HEK293 (cell line): ENCODE results near the gene CA5B.
A peak's percentile ranks its signal among the peaks of the same experiment; 100 is the strongest.

ENCODE experiments used
- CTCF ChIA-PET: fragments of 350-600 bp; formaldehyde crosslinking; extraction: SDS; loops from one replicate; lab custom pipeline; 2021; ENCODE audit warnings: antibody characterized with exemption; lab: Yijun Ruan, JAX
- POLR2A ChIA-PET: fragments of 300-600 bp; formaldehyde crosslinking; extraction: SDS; loops from one replicate; lab custom pipeline; 2020; ENCODE audit warnings: antibody characterized with exemption, inconsistent platforms; lab: Yijun Ruan, JAX
- H3K27ac ChIP-seq: fragments of 200-500 bp; sonication (Bioruptor generic); 2 replicates; pipeline ENCODE4 v1.5.1; 2014; ENCODE audit warnings: low read depth, low read length, control low read depth, inconsistent platforms; ENCODE audit errors: extremely low read depth
- H3K36me3 ChIP-seq, 2 experiments: fragments of 200-500 bp in 1 of 2; sonication (Bioruptor generic) in 1 of 2; 1 replicate in 1 of 2; 2 replicates in 1 of 2; pipeline ENCODE4 v1.5.1; 2014 to 2017; ENCODE audit warnings: inconsistent platforms in 2 of 2, low read length in 2 of 2; ENCODE audit not compliant: control insufficient read depth in 2 of 2, insufficient read depth in 1 of 2
- H3K4me1 ChIP-seq: fragments of 200-500 bp; sonication (Bioruptor generic); 2 replicates; pipeline ENCODE4 v1.5.1; 2014; ENCODE audit warnings: mild to moderate bottlenecking, low read length, inconsistent platforms; ENCODE audit not compliant: control insufficient read depth, insufficient read depth
- H3K4me3 ChIP-seq: 2 replicates; pipeline ENCODE4 v1.5.1; 2011; ENCODE audit warnings: low read depth, mild to moderate bottlenecking, control low read depth, low read length, moderate library complexity
- H3K9me3 ChIP-seq: fragments of 200-500 bp; sonication (Bioruptor generic); 2 replicates; pipeline ENCODE4 v1.5.1; 2014; ENCODE audit warnings: low read depth, low read length, inconsistent platforms; ENCODE audit not compliant: control insufficient read depth, insufficient read depth
- EGR2 ChIP-seq: fragments of 450-650 bp; formaldehyde crosslinking; IDR thresholded peaks from 2 replicates; pipeline ENCODE4 v1.5.1; 2016; ENCODE audit warnings: low read depth, missing biosample characterization, missing genetic modification characterization
- FEZF1 ChIP-seq: fragments of 450-650 bp; formaldehyde crosslinking; IDR thresholded peaks from 2 replicates; pipeline ENCODE4 v1.5.1; 2016; ENCODE audit warnings: missing biosample characterization, missing genetic modification characterization
- IKZF3 ChIP-seq: fragments of 450-650 bp; IDR thresholded peaks from 2 replicates; pipeline ENCODE4 v1.5.0; 2018; ENCODE audit warnings: missing biosample characterization, mild to moderate bottlenecking, missing genetic modification characterization, moderate library complexity
- MEIS1 ChIP-seq: sonication (generic); formaldehyde crosslinking; IDR thresholded peaks from 2 replicates; pipeline ENCODE4 v1.8.1; 2022; ENCODE audit warnings: missing genetic modification reagents, mild to moderate bottlenecking, borderline replicate concordance
- RBAK ChIP-seq: fragments of 450-650 bp; formaldehyde crosslinking; IDR thresholded peaks from 2 replicates; pipeline ENCODE4 v1.5.1; 2016; ENCODE audit warnings: missing biosample characterization, missing genetic modification characterization
- REPIN1 ChIP-seq: fragments of 450-650 bp; formaldehyde crosslinking; IDR thresholded peaks from 2 replicates; pipeline ENCODE4 v1.5.1; 2017; ENCODE audit warnings: missing biosample characterization, missing genetic modification characterization, low read depth
- ZBTB1 ChIP-seq: fragments of 450-650 bp; formaldehyde crosslinking; IDR thresholded peaks from 2 replicates; pipeline ENCODE4 v1.5.1; 2016; ENCODE audit warnings: missing biosample characterization, missing genetic modification characterization
- ZBTB20 ChIP-seq: fragments of 450-650 bp; formaldehyde crosslinking; IDR thresholded peaks from 2 replicates; pipeline ENCODE4 v1.5.1; 2016; ENCODE audit warnings: missing biosample characterization, missing genetic modification characterization
- ZBTB8A ChIP-seq: fragments of 450-650 bp; formaldehyde crosslinking; IDR thresholded peaks from 2 replicates; pipeline ENCODE4 v1.5.1; 2016; ENCODE audit warnings: missing biosample characterization, missing genetic modification characterization
- ZFP69B ChIP-seq: fragments of 450-650 bp; formaldehyde crosslinking; IDR thresholded peaks from 2 replicates; pipeline ENCODE4 v1.5.1; 2016; ENCODE audit warnings: missing biosample characterization, missing genetic modification characterization
- ZNF112 ChIP-seq: fragments of 450-650 bp; formaldehyde crosslinking; IDR thresholded peaks from 2 replicates; pipeline ENCODE4 v1.5.0; 2017; ENCODE audit warnings: missing biosample characterization, missing genetic modification characterization
- ZNF16 ChIP-seq: fragments of 450-650 bp; formaldehyde crosslinking; IDR thresholded peaks from 2 replicates; pipeline ENCODE4 v1.5.1; 2016; ENCODE audit warnings: low read depth, missing biosample characterization, missing genetic modification characterization
- ZNF184 ChIP-seq: fragments of 450-650 bp; IDR thresholded peaks from 2 replicates; pipeline ENCODE4 v1.5.1; 2018; ENCODE audit warnings: missing biosample characterization, mild to moderate bottlenecking, missing genetic modification characterization
- ZNF2 ChIP-seq: fragments of 450-650 bp; formaldehyde crosslinking; IDR thresholded peaks from 2 replicates; pipeline ENCODE4 v1.5.1; 2016; ENCODE audit warnings: missing biosample characterization, missing genetic modification characterization
- ZNF24 ChIP-seq: fragments of 450-650 bp; formaldehyde crosslinking; IDR thresholded peaks from 2 replicates; pipeline ENCODE4 v1.5.1; 2016; ENCODE audit warnings: missing biosample characterization, missing genetic modification characterization
- ZNF292 ChIP-seq: fragments of 450-650 bp; formaldehyde crosslinking; IDR thresholded peaks from 2 replicates; pipeline ENCODE4 v1.5.1; 2016; ENCODE audit warnings: low read depth, missing biosample characterization, missing genetic modification characterization, borderline replicate concordance
- ZNF354C ChIP-seq: fragments of 450-650 bp; formaldehyde crosslinking; IDR thresholded peaks from 2 replicates; pipeline ENCODE4 v1.5.1; 2016; ENCODE audit warnings: missing biosample characterization, missing genetic modification characterization, low read depth, borderline replicate concordance
- ZNF37A ChIP-seq: fragments of 450-650 bp; IDR thresholded peaks from 2 replicates; pipeline ENCODE4 v1.5.1; 2018; ENCODE audit warnings: missing biosample characterization, missing genetic modification characterization
- ZNF394 ChIP-seq: fragments of 450-650 bp; formaldehyde crosslinking; IDR thresholded peaks from 2 replicates; pipeline ENCODE4 v1.5.1; 2016; ENCODE audit warnings: missing biosample characterization, missing genetic modification characterization, mild to moderate bottlenecking, moderate library complexity, borderline replicate concordance
- ZNF501 ChIP-seq: fragments of 450-650 bp; formaldehyde crosslinking; IDR thresholded peaks from 2 replicates; pipeline ENCODE4 v1.5.1; 2016; ENCODE audit warnings: missing biosample characterization, missing genetic modification characterization
- ZNF529 ChIP-seq: fragments of 450-650 bp; formaldehyde crosslinking; IDR thresholded peaks from 2 replicates; pipeline ENCODE4 v1.5.1; 2017; ENCODE audit warnings: missing genetic modification characterization, missing biosample characterization; ENCODE audit not compliant: insufficient replicate concordance
- ZNF530 ChIP-seq: fragments of 450-650 bp; formaldehyde crosslinking; IDR thresholded peaks from 2 replicates; pipeline ENCODE4 v1.5.1; 2016; ENCODE audit warnings: low read depth, missing biosample characterization, missing genetic modification characterization
- ZNF558 ChIP-seq: fragments of 450-650 bp; formaldehyde crosslinking; IDR thresholded peaks from 2 replicates; pipeline ENCODE4 v1.5.1; 2016; ENCODE audit warnings: missing biosample characterization, missing genetic modification characterization
- ZNF561 ChIP-seq: fragments of 450-650 bp; IDR thresholded peaks from 2 replicates; pipeline ENCODE4 v1.5.1; 2018; ENCODE audit warnings: missing biosample characterization, missing genetic modification characterization, borderline replicate concordance
- ZNF654 ChIP-seq: fragments of 450-650 bp; formaldehyde crosslinking; IDR thresholded peaks from 2 replicates; pipeline ENCODE4 v1.5.1; 2016; ENCODE audit warnings: low read depth, missing biosample characterization, missing genetic modification characterization
- ZNF660 ChIP-seq: fragments of 450-650 bp; IDR thresholded peaks from 2 replicates; pipeline ENCODE4 v1.5.1; 2018; ENCODE audit warnings: missing biosample characterization, mild to moderate bottlenecking, missing genetic modification characterization
- ZNF670 ChIP-seq: fragments of 450-650 bp; formaldehyde crosslinking; IDR thresholded peaks from 2 replicates; pipeline ENCODE4 v1.5.1; 2016; ENCODE audit warnings: missing biosample characterization, missing genetic modification characterization, low read depth
- ZNF747 ChIP-seq: fragments of 450-650 bp; formaldehyde crosslinking; IDR thresholded peaks from 2 replicates; pipeline ENCODE4 v1.5.1; 2016; ENCODE audit warnings: missing biosample characterization, missing genetic modification characterization
- ZNF76 ChIP-seq: fragments of 450-650 bp; formaldehyde crosslinking; IDR thresholded peaks from 2 replicates; pipeline ENCODE4; 2016; ENCODE audit warnings: low read depth, missing biosample characterization, missing genetic modification characterization, borderline replicate concordance
- ZSCAN16 ChIP-seq: fragments of 450-650 bp; formaldehyde crosslinking; IDR thresholded peaks from 2 replicates; pipeline ENCODE4 v1.5.1; 2016; ENCODE audit warnings: missing biosample characterization, missing genetic modification characterization
- ZSCAN30 ChIP-seq: fragments of 450-650 bp; IDR thresholded peaks from 2 replicates; pipeline ENCODE4 v1.5.1; 2018; ENCODE audit warnings: missing biosample characterization, mild to moderate bottlenecking, missing genetic modification characterization, moderate library complexity
- ZXDB ChIP-seq: fragments of 450-650 bp; formaldehyde crosslinking; IDR thresholded peaks from 2 replicates; pipeline ENCODE4 v1.5.1; 2016; ENCODE audit warnings: missing biosample characterization, missing genetic modification characterization

The CA5B gene

DNA sequence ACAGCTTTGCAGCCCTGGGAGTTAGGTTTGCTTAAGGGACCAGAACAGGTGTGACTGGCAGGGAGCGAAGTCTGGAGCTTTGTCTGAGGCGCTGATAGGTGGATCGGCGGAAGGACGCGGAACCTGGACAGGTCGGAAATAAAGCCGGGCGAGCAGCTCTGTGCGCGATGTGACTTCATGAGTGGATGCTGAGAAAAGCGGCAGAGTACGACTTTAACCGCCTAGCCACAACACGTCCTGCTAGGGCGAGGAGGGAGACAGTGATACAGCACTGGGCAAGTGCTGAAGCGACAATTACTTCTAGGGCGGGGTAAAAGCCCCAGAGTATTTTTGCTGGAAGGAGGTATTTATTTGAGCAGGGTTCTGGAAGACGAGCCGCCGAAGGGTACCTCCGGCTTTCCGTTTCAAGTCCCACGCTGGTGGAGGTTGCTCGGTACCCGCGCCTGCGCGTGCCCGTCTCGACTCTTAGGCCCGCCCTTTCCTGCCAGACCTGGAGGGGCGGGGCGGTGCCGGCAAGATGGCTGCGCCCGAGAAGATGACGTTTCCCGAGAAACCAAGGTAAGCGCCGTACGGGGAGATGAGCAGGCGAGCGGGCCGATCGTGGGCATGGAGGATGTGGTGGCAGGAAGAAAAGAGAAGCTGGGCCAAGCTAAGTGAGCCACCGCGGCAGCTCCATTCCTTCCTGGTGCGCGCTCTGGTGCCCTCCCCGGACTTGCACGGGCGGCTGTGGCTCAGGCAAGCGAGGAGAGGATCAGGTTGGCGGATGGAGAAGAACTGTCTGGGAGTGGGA lies 52.1 kb downstream of the CA5B start, which contains the start of gene ZRSR2 (continued):
- TF ChIP-seq IKZF3 (tag by site-specific recombination), result no peak
- TF ChIP-seq ZNF561 (tag by site-specific recombination), result no peak
- TF ChIP-seq ZSCAN16 (tag by site-specific recombination), result no peak
- TF ChIP-seq ZNF660, result no peak

DNA sequence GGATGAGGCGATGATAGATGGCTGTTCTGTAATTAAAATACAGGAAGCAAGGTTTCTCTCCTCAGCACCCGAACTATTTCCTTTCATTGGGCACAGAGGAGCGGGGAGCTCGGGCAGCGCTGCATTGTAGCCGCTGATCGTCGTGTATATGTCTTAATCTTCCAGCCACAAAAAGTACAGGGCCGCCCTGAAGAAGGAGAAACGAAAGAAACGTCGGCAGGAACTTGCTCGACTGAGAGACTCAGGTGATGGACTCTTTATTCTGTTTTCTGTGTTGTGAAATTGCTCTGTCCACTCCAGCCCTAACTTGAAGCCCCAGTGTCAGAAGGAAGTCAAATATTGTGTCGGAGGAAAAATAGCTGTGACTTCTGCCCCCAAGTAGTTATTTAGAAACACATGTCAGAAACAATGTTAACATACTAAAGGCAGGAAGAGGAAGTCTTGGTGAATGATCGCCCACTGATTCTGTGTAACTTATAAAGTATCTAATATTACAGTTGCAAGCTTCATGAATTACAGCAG lies 52.8 kb downstream of the CA5B start:
- ChIA-PET CTCF (interaction anchor here (0.5 to 1.6 kb wide), 6 partner anchors 12 to 1139 kb away, joined by 3 to 6 read pairs (median 3); no protein-coding TSS in a partner anchor), POLR2A (interaction anchor here (0.5 to 2.0 kb wide), 3 partner anchors 20 to 64 kb away, joined by 4 to 15 read pairs (median 13); partner anchors contain the start of genes AP1S2 and CA5B)
- Histone ChIP-seq H3K4me3 (peak overlapping the region; percentile 79), H3K4me1 (peaks cover 4% of the 10 kb centered on the region; the same call in 1 of the 2 replicates), H3K9me3 (no peaks in the 10 kb centered on the region), H3K36me3 (peaks cover 11 to 23% of the 10 kb centered on the region in 2 experiments; a peak in 1 of 3 replicates), H3K27ac (peak overlapping the region; percentile 71)
- TF ChIP-seq ZNF76 (tag by site-specific recombination), result peak; percentile 3; the same call in 1 of the 2 replicates
- peak; percentile 65; the same call in 1 of the 2 replicates for TF ChIP-seq EGR2 (tag by site-specific recombination)
- TF ChIP-seq ZNF16 (tag by site-specific recombination), result no peak
- no peak for TF ChIP-seq ZNF184 (tag by site-specific recombination)
- TF ChIP-seq ZNF530 (tag by site-specific recombination), result no peak
- TF ChIP-seq ZBTB1 (tag by site-specific recombination), result no peak
- TF ChIP-seq ZNF394, result 0 out of 2 replicates have a peak, but pooled peaks have one; percentile 3
- TF ChIP-seq ZNF654 (tag by site-specific recombination), result no peak
- TF ChIP-seq ZBTB8A (tag by site-specific recombination), result peak; percentile 3; the same call in 1 of the 2 replicates
- TF ChIP-seq ZNF37A (tag by site-specific recombination), result no peak
- no peak for TF ChIP-seq REPIN1 (tag by site-specific recombination)
- TF ChIP-seq ZNF529 (tag by site-specific recombination), result no peak
- TF ChIP-seq ZNF2, result no peak
- no peak for TF ChIP-seq ZNF24 (tag by site-specific recombination)
- no peak for TF ChIP-seq ZNF354C (tag by site-specific recombination)
- 0 out of 2 replicates have a peak, but pooled peaks have one; percentile 0 for TF ChIP-seq ZNF501 (tag by site-specific recombination)
- TF ChIP-seq ZNF747 (tag by site-specific recombination), result no peak
- no peak for TF ChIP-seq ZSCAN30
- 0 out of 2 replicates have a peak, but pooled peaks have one; percentile 13 for TF ChIP-seq ZXDB (tag by site-specific recombination)
- TF ChIP-seq ZNF670, result no peak
- TF ChIP-seq ZNF112 (tag by site-specific recombination), result no peak
- no peak for TF ChIP-seq FEZF1 (tag by site-specific recombination)
- peak; percentile 9 for TF ChIP-seq ZBTB20 (tag by site-specific recombination)
- no peak for TF ChIP-seq ZNF292 (tag by site-specific recombination)
- no peak for TF ChIP-seq RBAK (tag by site-specific recombination)
- TF ChIP-seq ZFP69B (tag by site-specific recombination), result no peak
- TF ChIP-seq MEIS1 (CRISPR knock-in tag), result no peak
- no peak for TF ChIP-seq ZNF558 (tag by site-specific recombination)
- no peak for TF ChIP-seq ZNF660
